Frontal cortex (tissue), 4 donors: ENCODE data around the gene SSUH2. TPM values are rescaled to one million over a fixed set of nuclear protein-coding genes. Genes with fewer than 3 reads are reported as not detected.
"Not testable (repeated sequence)": the region's sequence is repeated elsewhere in the genome, so short reads cannot be mapped to it uniquely, and the experiment has no call there.

Experiments used
- DNase-seq, 2 donors: peaks; one replicate each; pipeline ENCODE4 v3.0.0; 2012; ENCODE audit warnings: low spot score in 2 of 2
- FAIRE-seq: peaks from 2 replicates; lab custom pipeline; 2012; peaks lifted over from hg19 to GRCh38; lab: Jason Lieb, UNC
- total RNA-seq: library from RNA; depleted of rRNA; stranded (reverse); fragments of >200 nt; gene quantifications from one replicate; pipeline ENCODE4 v1.2.3, GENCODE V29; 2014
- donor health status: control.
- donor health status: control.
- donor health status: control.

Gene SSUH2
- total RNA-seq, 1 donor from 2014 or later = 0.41 TPM

DNA sequence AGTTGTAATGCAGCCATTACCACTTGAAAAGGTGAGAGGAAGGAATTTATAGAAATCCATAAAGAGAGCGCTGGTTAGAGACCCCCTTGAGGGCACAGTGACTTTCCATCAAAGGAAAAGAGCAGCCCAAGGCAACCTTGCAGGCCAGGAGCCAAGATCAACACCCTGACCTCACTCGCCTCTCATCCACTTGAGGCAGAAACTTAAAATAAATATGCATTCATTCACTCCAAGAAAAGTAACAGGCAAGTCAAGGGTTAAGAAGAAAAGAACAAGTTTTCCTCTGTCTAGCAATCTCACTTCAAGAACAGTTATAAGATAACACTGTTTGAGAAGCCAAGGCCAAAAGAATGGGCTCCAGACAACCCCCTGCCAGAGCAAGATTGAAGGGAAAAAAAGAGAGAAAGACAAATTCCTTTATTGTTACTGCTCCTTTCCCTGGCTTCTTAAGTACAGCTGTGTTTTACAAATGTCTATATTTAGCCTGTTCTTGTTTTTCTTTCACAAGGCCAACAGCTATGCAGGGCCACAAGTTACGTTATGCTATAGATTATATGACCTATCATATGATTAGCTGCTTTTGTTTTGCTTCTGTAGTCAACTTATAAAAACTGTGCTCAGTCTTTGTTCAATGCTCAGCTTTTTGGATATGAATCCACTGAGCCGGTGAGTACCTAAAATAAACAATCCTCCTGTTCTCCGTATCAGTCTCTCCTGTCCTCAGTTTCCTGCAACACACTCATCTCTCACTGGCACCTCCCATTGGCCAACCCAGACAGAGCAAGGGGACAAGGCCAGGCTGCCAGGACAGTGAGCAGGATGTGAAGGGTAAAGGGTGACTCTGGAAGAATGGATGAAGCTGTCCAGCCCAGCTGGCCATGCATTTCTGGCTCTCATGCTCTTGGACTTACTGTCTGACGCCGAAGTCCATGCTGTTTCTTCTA is 15.8 kb upstream of the SSUH2 start:
- FAIRE-seq (no peak), DNase-seq (no peak)

DNA sequence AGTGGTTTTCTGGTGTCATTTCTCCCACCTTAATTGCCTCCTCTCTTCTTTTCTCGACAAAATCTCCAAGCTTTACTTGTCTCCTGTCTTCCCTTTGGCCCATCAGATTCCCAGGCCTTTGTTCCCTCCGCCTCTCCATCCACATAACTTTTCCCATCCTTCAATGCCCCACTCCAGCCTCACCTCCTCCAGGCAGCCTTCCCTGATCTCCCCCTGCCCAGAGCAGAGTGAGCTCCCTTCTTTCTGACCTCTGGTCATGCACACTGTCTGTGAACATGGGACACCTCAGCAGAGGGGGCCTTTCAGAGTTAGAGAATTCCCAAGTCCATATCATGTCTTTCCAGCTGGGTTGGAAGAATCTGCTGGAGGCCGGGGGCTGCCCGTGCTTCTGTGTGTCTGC is 14.6 kb upstream of the SSUH2 start:
- no peak for FAIRE-seq
- DNase-seq = no peak

DNA sequence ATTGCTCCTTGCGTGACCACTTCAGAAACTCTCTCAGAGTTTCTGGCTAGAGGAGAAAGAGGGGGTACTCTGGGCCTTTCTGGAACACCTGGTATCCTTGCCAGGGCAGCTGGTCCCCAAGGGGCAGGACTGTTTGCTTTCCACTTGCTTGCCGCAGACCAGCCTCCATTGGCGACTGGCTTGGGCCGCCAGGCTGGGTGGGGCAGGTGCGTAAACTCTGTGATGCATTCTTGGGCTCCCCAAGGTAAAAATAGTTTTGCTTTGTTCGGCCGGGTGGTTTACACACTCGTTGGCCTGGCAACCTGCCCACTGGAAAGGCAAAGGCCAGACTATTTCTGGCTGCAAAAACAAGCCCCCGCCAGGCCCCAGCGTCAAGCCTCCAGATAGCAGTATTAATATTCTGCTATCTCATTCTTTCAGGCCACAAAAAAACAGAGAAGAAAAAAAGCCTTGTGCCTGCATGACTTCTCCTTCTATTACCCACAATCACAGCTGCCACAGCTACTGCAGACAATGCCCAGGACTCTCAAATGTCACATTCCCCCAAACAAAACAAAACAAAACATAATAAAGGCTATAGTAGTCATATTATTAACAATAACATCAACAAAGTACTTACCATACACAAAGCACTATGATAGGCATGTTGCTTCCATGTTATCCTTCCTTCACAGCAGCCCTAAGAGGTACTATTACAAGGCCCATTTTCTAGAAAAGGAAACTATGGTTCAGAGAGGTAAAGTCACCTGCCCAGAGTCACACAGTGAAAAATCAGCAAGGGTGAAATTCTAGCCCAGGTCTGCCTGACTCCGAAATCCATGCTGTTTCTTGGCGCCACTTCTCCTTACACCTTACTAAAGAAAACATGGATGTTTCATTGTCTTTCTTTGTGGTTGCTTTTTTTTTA is 14.0 kb upstream of the SSUH2 start:
- no peak for DNase-seq

DNA sequence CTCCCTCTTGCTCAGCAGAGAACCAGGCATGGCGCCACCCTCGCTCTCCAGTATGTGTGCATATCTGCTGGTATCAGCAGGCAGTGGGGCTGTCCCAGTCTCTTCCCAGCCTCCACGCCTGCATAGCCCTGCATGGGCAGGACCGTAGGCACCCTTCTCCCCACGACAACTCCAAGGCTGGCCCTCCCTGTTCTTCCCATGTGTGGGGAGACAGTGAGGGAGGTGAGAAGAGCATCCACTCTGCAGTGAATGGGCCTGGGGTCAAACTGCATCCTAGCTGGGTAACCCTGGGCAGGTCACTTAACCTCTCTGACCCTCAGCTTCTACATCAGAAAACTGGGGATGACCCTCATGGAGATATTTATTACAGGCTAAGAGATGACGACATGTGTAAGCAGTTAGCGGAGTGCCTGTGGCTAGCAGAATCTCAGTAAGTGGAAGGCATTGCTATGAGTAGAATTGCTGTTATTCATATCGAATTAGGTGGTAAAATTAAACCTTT is 13.3 kb upstream of the SSUH2 start:
- FAIRE-seq (no peak), DNase-seq (no peak)

More for the DNA sequence above, 14.0 kb upstream of the SSUH2 start:
- FAIRE-seq = no peak

DNA sequence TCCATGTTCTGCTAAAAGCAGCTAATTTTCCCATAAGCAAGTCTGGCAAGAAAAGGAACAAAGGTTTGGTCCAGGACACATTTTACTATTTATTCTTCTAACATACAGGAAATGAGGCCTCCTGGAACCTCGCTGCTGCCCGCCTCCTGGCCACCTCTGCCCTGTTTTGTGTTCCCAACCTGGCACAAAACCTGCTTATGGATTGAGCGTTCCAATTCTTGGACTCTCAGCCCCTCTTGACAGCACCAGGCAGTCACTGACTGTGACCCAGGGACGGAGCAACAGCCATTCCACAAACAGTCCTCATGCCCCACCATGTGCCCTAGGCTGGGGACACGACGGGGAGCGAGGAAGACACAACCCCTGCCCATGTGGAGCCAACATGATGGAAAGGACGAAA is 11.6 kb upstream of the SSUH2 start:
- FAIRE-seq (no peak), DNase-seq (no peak)

DNA sequence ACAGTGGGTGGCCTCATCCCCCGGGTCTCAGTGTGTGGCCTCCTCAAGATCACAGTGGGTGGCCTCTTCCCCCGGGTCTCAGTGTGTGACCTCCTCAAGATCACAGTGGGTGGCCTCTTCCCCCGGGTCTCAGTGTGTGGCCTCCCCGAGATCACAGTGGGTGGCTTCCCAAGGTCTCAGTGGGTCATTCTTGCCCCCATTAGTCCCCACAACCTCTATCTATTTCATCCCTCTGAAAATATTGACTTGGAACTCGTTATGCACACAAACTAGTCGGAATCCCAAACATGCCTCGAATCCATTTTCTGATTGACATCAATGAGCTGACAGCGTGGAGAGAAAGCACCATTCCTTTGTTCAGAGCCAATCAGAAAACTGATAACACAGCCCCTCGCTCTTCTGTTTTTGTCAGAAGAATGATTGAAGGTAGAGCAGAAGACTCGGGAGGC is 10.8 kb upstream of the SSUH2 start:
- FAIRE-seq (no peak), DNase-seq (no peak)

DNA sequence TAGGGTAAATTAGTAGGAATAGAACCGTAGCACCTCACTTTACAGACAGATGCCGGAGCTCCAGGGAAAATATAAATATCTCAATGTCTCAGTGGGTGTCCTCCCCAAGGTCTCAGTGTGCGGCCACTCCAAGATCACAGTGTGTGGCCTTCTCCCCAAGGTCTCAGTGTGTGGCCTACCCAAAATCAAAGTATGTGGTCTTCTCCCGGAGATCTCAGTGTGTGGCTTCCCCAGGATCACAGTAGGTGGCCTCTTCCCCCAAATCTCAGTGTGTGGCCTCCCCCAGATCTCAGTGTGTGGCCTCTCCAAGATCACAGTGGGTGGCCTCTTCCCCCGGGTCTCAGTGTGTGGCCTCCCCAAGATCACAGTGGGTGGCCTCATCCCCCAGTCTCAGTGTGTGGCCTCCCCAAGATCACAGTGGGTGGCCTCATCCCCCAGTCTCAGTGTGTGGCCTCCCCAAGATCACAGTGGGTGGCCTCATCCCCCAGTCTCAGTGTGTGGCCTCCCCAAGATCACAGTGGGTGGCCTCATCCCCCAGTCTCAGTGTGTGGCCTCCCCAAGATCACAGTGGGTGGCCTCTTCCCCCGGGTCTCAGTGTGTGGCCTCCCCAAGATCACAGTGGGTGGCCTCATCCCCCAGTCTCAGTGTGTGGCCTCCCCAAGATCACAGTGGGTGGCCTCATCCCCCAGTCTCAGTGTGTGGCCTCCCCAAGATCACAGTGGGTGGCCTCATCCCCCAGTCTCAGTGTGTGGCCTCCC is 10.2 kb upstream of the SSUH2 start:
- FAIRE-seq, DNase-seq: not testable (repeated sequence)

DNA sequence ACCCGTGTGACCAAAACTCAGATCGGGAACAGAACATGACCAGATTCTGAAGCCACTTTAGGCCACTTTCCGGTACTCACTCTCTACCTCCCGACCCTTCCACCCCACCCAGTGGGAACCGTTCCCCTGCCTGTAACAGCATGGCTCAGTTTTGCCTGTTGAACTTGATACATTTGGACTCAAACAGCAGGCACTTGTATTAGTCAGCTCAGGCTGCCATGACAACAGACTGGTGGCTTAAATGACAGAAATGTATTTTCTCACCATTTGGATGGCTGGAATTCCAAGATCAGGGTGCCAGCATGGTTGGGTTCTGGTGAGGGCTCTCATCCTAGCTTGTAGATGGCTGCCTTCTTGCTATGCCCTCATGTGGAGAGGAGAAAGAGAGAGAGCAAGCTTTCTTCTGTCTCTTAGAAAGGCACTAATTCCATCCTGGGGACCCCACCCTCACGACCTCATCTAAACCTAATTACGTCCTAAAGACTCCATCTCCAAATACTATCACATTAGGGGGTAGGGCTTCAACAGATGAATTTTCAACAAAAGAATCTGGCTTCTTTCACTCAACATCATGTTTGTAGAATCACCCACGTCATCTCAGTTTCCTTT is 9.3 kb upstream of the SSUH2 start:
- DNase-seq (no peak), FAIRE-seq (no peak)

DNA sequence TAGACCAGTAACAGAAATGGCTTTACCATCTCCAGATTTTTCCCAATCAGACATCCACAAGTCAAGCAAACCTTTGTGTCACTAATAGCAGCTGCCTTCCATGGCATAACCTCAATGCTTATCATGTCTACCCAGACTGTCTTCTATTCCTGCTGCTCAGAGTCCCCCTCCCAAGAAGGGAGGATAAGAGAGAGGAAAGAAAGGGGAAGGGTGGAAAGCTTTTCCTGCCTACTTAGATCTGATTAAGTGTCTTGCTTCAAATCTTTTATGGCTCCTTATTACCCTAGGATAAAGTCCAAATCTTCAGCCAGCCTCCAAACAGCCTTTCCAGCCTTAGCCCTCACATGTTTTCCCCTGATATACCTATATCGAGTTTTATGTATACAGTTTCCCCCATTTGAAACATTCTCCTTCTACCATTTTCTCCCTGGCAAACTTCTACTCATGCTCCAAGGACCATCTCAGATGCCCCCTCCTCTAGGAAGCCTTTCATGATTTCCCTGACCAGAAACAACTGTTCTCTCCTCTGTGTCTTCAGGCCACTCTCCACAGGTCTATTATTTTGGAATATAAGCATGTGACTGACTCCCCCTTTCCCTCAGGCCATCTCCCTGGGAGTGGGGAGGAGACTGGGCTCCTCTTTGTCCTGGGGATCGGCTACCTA is 7.9 kb upstream of the SSUH2 start:
- DNase-seq = no peak
- FAIRE-seq = no peak

DNA sequence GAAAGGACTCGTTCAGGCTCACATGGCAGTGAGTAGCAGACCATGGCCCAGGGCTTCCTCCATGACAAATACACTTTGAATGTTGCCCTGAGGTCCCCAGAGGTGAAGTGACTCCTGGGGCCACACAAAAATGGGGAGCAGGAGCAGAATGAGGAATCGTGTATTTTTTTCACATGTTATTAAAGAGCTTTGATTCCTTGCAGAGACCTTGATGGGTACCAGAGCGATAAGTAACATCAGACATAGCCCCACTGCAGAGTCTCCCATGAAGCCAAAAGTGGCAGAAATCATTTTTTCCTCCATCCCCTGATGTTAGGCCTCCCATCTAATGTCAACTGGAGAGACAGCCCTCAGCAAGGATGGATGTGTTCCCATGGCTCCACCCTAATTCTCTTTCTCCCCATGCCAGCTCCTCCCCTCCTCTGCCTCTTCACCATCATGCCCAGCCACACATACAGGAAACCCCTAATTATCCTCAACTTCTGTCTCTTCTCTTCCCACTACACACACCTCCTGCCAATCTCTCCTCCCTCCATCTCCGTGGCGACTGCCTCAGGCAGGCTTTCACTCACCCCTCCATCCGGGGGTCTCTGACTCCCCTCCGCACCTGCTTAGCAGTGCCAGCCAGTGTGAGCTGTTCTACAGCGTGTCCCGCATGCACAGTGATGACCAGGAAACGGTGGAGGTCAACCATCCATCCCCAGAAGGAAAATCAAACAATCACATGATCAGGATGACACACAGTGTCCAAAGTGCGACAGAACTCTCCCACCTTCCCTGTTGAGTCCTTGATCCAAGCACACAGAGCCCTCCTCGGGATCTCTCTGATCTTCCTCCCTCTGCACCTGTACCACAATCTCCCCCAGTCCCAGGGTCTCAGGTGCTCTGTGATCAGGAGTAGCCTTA is 7.1 kb upstream of the SSUH2 start:
- DNase-seq = no peak
- FAIRE-seq = no peak

DNA sequence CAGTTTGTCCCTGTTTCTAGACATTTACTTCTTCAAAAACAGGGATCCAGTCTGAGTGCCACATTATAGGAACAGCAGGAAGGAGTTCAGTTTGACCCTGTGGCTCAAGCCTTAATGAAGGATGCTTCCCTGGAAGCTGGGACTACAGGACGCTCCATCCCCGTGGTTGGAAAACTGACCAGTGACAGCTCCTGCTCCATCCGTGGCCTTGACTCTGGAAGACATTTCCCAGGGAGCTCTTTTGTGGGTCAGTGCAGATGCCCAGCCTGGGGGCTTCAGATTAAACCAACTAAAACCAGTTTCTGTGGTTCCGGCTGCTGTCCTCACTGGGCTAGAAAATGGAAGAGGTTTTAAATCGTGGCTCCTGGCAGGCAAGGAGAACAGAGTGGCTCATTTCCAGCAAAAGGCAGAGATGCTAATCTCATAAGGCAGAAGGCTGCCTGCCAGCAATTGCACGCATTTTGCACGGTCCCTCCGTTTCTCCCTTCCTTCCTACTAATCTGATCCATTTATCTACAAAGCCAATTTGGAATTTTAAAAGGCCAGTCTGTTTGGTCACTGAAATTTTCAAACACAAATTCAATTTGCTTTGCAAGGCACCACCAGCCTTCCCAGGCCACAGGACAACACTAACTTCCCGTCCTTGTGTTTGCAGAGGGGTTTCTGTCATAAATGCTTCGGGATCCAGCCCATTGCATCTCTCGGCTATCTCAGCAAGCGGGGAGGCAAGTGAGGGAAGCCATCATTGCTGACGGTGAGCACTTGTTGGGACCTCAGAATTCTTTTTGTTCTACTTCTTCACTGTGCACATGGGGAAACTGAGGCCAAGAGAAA is 6.2 kb upstream of the SSUH2 start:
- FAIRE-seq (no peak), DNase-seq (no peak)

DNA sequence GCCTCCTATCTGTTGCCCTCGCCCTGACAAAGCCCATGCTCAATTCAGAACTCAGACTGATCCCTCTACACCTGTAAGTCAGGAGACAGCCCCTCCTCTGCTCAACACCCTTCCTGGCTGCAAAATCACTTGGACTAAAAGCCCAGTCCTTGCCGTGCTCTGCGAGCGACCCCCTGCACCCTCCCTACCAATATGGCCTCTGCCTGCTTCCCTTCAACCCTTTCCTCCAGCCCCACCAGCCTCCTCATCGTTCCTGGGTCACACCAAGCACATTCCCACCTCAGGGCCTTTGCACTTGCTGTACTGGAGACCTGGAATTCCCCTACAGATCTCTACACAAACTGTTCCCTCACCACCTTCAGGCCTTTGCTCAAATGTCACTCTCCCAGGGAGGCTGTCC is 5.2 kb upstream of the SSUH2 start:
- DNase-seq (no peak), FAIRE-seq (no peak)

DNA sequence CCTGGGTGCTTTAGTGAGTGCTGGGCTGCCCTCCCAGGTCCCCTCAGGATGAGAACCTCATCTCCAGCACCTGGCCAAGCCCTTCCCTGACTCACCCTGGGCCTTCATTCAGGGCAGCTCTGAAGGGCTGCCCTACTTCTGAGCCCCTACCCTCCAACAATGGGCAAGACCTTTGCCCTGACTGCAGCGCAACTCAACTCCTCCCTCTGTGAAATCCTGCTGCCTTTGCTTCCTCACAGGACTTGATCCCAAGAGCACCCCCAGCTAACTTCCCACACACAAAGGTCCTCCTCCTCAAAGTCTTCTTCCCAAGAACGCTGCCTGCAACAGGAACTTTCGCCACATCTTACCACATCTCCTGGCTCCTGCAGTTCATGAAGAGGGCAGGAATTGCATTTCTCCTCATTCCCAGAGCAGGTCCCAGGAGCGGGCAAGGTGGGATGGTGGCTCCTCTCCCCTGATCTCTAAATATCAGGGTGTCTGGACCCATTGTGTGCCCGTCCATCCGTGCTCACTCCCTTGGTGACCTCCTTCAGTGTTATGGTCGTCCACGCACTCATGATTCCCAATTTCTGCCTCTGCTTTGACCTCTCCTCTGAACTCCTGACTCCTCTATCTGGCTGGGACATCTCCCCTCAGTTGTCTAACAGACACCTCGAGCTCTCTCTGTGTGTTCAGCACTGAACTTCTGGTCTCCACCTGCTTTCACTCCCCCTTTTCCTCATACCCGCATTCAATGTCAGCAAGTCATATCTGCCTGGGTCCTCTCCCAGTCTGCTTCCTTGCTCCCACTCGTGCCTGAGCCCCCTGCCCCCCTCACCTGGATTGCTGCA is 4.5 kb upstream of the SSUH2 start:
- no peak for FAIRE-seq
- DNase-seq = no peak

DNA sequence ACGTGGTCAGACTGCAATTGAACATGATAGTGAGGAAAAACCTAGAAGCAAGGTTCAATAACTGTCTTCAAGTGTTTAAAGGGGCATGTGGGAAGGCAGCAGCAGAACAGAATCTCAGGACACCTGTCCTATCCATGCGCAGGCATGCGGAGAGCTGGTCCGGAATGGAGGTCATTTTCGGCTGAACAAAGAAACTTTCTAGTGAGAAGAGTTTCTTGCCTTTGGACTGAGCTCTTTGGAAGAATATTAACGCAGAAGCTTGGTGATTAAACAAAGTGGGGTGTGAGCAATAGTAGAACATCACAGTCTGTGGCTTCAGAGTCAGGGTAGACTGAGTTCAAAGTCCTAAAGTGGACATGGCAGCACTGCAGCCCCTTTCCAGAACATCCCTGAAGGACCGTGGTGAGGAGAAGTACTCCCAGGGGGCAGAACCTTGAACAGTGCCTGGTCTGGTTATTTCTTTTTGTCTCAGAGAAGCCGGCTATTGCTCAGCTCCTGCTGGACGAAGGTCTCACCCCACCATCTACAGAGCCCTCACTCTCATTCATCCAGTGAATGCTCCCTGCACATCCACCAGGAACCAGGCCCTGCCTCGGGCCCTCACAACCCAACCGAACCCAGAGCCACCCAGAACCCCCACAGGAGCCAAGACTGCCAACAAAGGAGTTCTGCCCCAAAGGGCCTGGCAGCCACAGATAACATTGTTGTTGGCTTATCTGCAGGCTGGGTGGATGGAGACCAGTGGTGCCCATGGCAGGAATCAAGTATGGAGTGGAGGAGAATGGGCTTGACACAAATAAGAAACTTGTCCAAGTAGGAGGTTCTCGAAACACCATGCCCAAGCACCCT is 2.8 kb upstream of the SSUH2 start:
- DNase-seq (no peak), FAIRE-seq (no peak)

DNA sequence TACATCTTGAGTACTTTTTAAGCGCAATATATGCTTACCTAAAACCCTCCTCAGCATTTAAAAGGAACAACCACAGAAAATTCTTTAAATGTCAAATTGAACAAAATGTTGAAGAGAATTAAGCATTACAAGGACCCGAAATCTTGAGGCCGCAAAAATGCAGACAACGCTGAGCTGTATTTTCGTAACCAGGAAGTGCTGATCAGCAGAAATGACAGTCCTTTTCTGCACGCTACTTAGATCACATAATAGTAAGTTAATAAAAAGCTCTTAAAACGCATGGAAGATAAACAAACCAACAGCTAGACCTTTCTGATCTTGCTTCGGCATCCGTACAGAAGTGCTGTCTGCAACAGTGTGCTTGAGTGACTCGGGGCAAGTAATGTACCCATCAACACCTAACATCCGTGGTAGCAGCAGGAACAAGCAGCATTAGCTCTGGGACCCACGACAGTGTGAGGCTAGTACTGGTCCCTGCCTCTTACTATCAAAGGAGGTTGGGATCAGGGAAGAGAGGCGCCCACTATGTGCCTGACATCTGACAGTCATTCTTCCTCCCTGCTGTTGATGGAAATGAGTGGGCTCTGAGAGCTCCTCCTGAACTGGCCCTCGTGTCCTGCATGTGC is 1.8 kb upstream of the SSUH2 start:
- DNase-seq = no peak
- no peak for FAIRE-seq
